HG03378 (cell line): ENCODE data around the gene PTPN4.

Source experiments
- ATAC-seq: cut with Tn5 transposase; IDR thresholded peaks from one replicate; pipeline ENCODE4 v1.9.1; 2021; ENCODE audit warnings: mild to moderate bottlenecking, moderate library complexity; ENCODE audit not compliant: unreplicated experiment

The PTPN4 gene

GRCh38 chr2:119732601-119733164 lies 27.0 kb upstream of the PTPN4 start:
- no peak for ATAC-seq

GRCh38 chr2:119734047-119734446 lies 25.7 kb upstream of the PTPN4 start:
- no peak for ATAC-seq

- no peak for ATAC-seq
Measured at GRCh38 chr2:119735565-119735964, 24.2 kb upstream of the PTPN4 start.

- no peak for ATAC-seq
Measured at GRCh38 chr2:119736021-119736420, 23.7 kb upstream of the PTPN4 start.

GRCh38 chr2:119739580-119740255 lies 20.0 kb upstream of the PTPN4 start:
- ATAC-seq: no peak

DNA sequence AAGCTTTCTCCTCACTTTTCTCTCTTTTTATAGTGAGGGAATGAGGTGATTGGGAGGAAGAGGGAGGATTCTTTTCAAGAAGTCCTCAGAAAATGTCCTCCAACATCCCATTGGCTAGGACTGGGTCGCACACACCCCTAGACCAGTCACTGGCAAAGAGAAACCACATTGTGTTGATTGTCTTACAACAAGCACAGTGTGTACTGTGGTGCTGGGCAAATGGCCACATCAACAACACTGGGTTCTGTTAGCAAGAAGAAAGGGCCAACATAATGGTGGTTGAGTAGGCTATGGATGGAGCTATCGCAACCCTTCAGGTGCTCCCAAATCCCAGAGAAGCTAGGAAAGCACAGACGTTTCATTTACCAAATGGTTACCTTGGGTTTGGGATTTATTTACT lies 18.7 kb upstream of the PTPN4 start:
- ATAC-seq: no peak

DNA sequence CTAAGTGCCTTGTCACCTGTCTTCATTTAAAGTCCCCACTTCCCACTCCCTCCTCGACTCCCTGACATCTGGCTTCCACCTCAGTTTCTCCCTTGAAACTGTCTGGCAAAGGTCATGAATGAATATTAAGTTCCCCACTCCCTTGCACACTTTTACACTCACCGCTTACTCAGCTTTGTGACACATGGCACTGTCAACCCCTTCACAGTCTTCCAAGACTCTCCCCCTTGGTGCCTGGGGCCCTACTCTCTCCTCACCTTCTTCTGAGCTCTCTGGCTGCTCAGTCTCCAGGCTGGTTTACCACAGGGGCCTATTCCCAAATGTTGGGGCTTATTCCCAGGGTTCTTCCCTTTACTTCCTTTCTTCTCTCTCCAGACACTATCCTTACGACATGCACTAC lies 17.9 kb upstream of the PTPN4 start:
- no peak for ATAC-seq

GRCh38 chr2:119744335-119744939 lies 15.3 kb upstream of the PTPN4 start:
- ATAC-seq: no peak

GRCh38 chr2:119745566-119745965 lies 14.2 kb upstream of the PTPN4 start:
- ATAC-seq: no peak

DNA sequence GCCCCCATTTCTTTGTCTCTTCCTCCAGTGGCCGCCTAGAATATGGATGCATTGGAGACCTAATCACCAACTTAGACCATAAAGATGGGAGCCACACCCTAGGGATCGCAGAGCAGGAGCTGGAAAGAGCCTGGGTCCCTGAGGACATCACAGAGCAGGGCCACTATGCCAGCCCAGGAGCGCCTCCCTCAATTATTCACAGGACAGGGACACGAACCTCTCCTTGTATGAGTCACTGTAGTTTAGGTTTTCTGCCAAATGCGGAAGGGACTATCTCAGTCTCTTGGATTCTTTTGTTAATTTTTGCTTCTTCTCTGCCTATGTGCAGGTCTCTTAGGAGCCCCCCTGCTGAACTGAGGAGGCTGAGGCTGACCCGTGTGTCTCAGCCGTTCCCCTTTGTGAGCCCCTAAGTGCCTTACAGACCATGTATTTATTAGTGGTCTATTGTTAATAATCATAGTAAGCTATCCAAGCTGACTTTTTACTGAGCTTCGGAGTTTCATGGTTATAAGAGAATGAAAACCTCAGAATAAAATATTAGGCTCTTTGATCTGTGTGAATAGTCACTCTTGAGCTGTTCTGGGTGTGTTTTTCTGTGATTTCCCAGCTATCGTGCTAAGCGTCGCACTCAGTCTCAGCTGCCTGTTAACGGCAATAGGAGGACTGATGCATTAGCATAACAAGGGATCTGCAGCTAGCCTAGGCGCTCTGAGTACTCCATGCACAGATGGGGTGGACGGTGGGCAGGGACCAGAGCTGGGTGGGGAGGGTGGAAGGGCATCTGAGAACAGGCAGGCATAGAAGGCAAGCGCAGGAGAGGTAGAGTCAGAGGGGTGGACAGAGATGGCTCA lies 12.7 kb upstream of the PTPN4 start:
- ATAC-seq: no peak

- no peak for ATAC-seq
Measured at GRCh38 chr2:119748135-119748534, 11.6 kb upstream of the PTPN4 start.

- ATAC-seq: no peak
Measured at GRCh38 chr2:119749477-119750012, 10.2 kb upstream of the PTPN4 start.

- no peak for ATAC-seq
Measured at GRCh38 chr2:119751706-119752105, 8.0 kb upstream of the PTPN4 start.

DNA sequence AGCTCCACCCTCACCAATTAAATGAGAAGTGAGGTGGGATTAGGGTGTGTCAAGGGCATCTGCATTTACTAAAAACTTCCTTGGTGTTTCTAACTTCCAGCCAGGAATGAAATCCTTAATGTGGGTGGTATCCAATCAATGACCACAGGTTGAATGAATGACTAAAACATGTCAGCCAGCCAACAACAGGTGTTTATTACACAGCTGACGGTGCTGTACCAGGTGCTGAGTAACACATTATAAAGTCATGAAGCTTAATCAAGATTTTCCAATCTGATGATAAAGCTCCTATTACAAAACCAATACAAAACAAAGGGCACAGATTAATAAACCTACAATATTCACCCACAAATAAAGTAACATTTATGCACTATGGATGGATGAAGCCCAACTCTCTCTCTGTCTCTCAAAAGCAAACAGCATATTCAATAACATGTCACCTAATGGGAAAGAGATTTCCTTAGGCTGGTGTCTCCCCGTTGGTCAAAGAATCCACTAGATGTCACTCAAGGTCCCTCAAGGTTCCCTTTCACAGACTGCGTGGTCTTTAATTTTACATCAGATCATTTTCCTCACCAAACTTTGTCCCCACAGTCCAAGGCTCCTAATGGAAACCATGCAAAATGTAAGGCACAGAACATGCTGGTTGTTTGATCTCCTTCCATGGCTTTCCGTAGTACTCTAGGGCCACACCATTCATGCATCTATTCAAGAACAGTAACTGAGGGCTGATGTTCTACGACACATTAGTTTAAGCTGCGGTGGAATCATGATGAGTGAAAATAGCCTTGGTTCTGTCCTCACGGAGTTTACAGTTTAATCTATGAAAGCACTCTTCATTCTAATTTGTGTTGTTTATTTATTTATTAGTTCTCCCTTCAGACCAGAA lies 6.4 kb upstream of the PTPN4 start:
- ATAC-seq: no peak

DNA sequence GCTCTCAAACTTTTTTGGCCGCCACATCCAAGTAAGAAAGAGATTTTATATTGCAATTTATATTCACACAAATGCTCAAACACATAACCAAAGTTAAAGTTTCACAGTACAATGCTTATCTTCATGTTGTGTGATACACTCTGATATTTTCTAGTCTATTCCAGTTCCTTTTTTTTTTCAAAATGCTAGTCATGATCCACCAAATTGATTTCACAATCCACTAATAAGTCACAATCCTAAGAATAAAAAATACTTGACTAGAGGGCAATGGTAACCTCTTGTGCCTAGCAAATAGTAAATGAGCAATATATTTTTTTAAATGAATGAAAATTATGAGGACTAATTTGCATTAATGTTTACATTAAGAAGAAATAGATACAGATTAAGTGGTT lies 5.8 kb upstream of the PTPN4 start:
- no peak for ATAC-seq

DNA sequence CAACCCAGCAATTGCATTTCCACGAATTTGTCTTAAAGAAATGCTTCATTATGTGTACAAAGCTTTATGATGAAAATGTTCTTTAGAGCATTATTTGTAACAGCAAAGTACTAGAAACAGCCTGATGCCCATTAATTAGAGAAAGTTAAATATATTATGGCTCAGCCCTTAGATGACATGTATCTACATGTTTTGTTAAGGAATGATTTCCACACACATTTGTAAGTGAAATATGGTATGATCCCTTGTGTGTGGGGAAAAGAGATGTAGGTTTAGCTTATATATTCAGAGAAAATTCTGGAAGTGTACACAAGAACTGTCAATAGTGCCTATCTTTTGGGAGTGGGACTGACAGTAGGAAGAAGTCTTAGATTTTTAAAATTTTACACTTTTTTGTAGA lies 3.8 kb upstream of the PTPN4 start:
- no peak for ATAC-seq

- no peak for ATAC-seq
Measured at GRCh38 chr2:119756837-119757236, 2.9 kb upstream of the PTPN4 start.

- ATAC-seq: no peak
Measured at GRCh38 chr2:119758881-119759450, 756 bp upstream of the PTPN4 start.

- ATAC-seq: peak; percentile 8
Measured at GRCh38 chr2:119760237-119760955, 674 bp downstream of the PTPN4 start.

- ATAC-seq: no peak
Measured at GRCh38 chr2:119760956-119761275, 1.2 kb downstream of the PTPN4 start.
